Spleen (tissue), 11 donors: Measurements from ENCODE around the gene CCDC78. TPM values are rescaled to one million over a fixed set of nuclear protein-coding genes. Genes with fewer than 3 reads are reported as not detected.

Experiments
- DNase-seq: peaks from one replicate; pipeline ENCODE4 v3.0.0-alpha.2; 2020
- H3K27ac ChIP-seq, 8 donors: fragments of 200-600 bp; sonication (generic) in 7 of 8; 1 replicate in 4 of 8; 2 replicates in 4 of 8; pipeline versions ENCODE4 v1.5.0 to v1.8.0; 2016 to 2021; ENCODE audit warnings: inconsistent platforms in 4 of 8, mild to moderate bottlenecking in 4 of 8, moderate library complexity in 1 of 8
- H3K27me3 ChIP-seq, 7 donors: fragments of 200-600 bp; sonication (generic) in 6 of 7; replicated peaks in 1 of 7; 1 replicate in 4 of 7; 2 replicates in 3 of 7; pipeline versions ENCODE4 v1.5.0 to v1.8.0; 2016 to 2021; ENCODE audit warnings: inconsistent platforms in 3 of 7, mild to moderate bottlenecking in 1 of 7
- H3K36me3 ChIP-seq, 6 donors: fragments of 200-600 bp; sonication (generic) in 5 of 6; 1 replicate in 4 of 6; 2 replicates in 2 of 6; pipeline versions ENCODE4 v1.5.0 to v1.8.0; 2016 to 2021; ENCODE audit warnings: inconsistent platforms in 2 of 6
- H3K4me1 ChIP-seq, 6 donors: fragments of 200-600 bp; sonication (generic) in 5 of 6; 1 replicate in 3 of 6; 2 replicates in 3 of 6; pipeline versions ENCODE4 v1.5.0 to v1.8.0; 2016 to 2021; ENCODE audit warnings: inconsistent platforms in 3 of 6
- H3K4me3 ChIP-seq, 8 donors: fragments of 200-600 bp; sonication (generic) in 7 of 8; 1 replicate in 4 of 8; 2 replicates in 4 of 8; pipeline versions ENCODE4 v1.5.0 to v1.8.0; 2016 to 2021; ENCODE audit warnings: inconsistent platforms in 4 of 8, mild to moderate bottlenecking in 4 of 8, moderate library complexity in 2 of 8
- H3K9me3 ChIP-seq, 8 donors: fragments of 200-600 bp; sonication (generic) in 7 of 8; 1 replicate in 4 of 8; 2 replicates in 4 of 8; pipeline versions ENCODE4 v1.5.0 to v1.8.0; 2016 to 2021; ENCODE audit warnings: inconsistent platforms in 4 of 8
- POLR2A ChIP-seq, 3 donors: fragments of 450-650 bp; IDR thresholded peaks; one replicate each; pipeline ENCODE4 v1.5.1; 2017; ENCODE audit warnings: antibody characterized with exemption in 3 of 3, mild to moderate bottlenecking in 1 of 3
- POLR2AphosphoS5 ChIP-seq, 3 donors: sonication (generic); formaldehyde crosslinking; IDR thresholded peaks; one replicate each; pipeline ENCODE4 v1.5.1; 2017; ENCODE audit warnings: antibody characterized with exemption in 3 of 3
- WGBS, 5 donors: extraction: QIAGEN DNeasy Blood & Tissue Kit in 3 of 5; methylation state at CpG; one replicate each; pipeline versions ENCODE4 v1.1.5 to v1.1.7; 2013 to 2018; 5-methylcytosine and 5-hydroxymethylcytosine counted together
- intact Hi-C: fragments of 100-400 bp; cut with DNase I; formaldehyde crosslinking; loops from one replicate; pipeline ENCODE4 v1.15.0; 2023; ENCODE audit warnings: low total_unique reads
- polyA plus RNA-seq, 3 donors: library from polyadenylated mRNA; stranded (reverse); fragments of 200-250 nt; gene quantifications; one replicate each; pipeline ENCODE4 v1.2.1, GENCODE V29; 2013
- total RNA-seq, 7 donors: library from RNA; depleted of rRNA in 3 of 7; stranded (reverse); fragments of >200 nt in 3 of 7; fragmentation: NEBNext Ultra II Directional in 4 of 7; extraction: Animal tissue kit (Norgen Biotek cat#: 25700) in 4 of 7; gene quantifications; one replicate each; pipeline versions ENCODE4 v1.1.0 to v1.2.1, GENCODE V29; 2016 to 2021
- TF ChIP-seq, protein P1 (sequence below), 11 experiments: fragments of 200-600 bp in 7 of 11; fragments of 450-650 bp in 4 of 11; sonication (generic) in 4 of 11; IDR thresholded peaks in 8 of 11; conservative IDR thresholded peaks in 3 of 11; 1 replicate in 7 of 11; 2 replicates in 4 of 11; pipeline versions ENCODE4 v1.4.0 to v1.8.0; 2016 to 2021; ENCODE audit warnings: antibody characterized with exemption in 11 of 11, inconsistent platforms in 4 of 11, mild to moderate bottlenecking in 1 of 11
- donor health status: healthy with polysubstance abuse.
- donor health status: DM: no; HTN: no; CAD: no; lungs with moderate emphysema.
- donor health status: DM: no; HTN: no; CAD: no.
- donor health status: Bipolar disorder and iron deficiency.
- donor health status: healthy.
- donor health status: DM: no; HTN: no; CAD: no.
- donor health status: DM: yes; HTN: yes; CAD: no.

The CCDC78 gene
- total and polyA plus RNA-seq, 10 donors = 2.9 to 23.7 (median 7.2) TPM

DNA sequence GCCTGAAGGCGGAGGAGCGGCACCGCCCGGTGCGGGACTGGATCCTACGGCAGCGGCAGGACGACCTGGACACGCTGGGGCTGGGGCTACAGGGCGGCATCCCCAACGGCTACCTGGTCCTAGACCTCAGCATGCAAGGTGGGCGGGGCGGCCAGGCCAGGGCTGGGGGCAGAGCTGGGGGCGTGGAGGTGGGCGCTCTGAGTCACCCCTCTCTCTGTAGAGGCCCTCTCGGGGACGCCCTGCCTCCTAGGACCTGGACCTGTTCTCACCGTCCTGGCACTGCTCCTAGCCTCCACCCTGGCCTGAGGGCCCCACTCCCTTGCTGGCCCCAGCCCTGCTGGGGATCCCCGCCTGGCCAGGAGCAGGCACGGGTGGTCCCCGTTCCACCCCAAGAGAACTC, 42.2 kb upstream of the CCDC78 start:
- Histone ChIP-seq H3K4me1 (no peaks in the 10 kb centered on the region), H3K9me3 (no peaks in the 10 kb centered on the region), H3K27me3 (peaks cover 0 to 61% (median 4%) of the 10 kb centered on the region in 7 donors), H3K27ac (no peak overlapping the region), H3K36me3 (no peaks in the 10 kb centered on the region), H3K4me3 (no peak overlapping the region)
- TF ChIP-seq, protein P1, sequence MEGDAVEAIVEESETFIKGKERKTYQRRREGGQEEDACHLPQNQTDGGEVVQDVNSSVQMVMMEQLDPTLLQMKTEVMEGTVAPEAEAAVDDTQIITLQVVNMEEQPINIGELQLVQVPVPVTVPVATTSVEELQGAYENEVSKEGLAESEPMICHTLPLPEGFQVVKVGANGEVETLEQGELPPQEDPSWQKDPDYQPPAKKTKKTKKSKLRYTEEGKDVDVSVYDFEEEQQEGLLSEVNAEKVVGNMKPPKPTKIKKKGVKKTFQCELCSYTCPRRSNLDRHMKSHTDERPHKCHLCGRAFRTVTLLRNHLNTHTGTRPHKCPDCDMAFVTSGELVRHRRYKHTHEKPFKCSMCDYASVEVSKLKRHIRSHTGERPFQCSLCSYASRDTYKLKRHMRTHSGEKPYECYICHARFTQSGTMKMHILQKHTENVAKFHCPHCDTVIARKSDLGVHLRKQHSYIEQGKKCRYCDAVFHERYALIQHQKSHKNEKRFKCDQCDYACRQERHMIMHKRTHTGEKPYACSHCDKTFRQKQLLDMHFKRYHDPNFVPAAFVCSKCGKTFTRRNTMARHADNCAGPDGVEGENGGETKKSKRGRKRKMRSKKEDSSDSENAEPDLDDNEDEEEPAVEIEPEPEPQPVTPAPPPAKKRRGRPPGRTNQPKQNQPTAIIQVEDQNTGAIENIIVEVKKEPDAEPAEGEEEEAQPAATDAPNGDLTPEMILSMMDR (IDR thresholded peaks at IDR 0.05 in 8 of 11, conservative IDR thresholded peaks at IDR 0.05 in 3 of 11) = no peak
- TF ChIP-seq POLR2AphosphoS5 (IDR thresholded peaks at IDR 0.05) = no peak
- TF ChIP-seq POLR2A (IDR thresholded peaks at IDR 0.05) = no peak
- 71 to 95% (median 80%) methylated on average over 8 to 21 of the region's 21 CpGs for WGBS, 5 donors
- intact Hi-C loops = no loop called here
- no peak for DNase-seq

DNA sequence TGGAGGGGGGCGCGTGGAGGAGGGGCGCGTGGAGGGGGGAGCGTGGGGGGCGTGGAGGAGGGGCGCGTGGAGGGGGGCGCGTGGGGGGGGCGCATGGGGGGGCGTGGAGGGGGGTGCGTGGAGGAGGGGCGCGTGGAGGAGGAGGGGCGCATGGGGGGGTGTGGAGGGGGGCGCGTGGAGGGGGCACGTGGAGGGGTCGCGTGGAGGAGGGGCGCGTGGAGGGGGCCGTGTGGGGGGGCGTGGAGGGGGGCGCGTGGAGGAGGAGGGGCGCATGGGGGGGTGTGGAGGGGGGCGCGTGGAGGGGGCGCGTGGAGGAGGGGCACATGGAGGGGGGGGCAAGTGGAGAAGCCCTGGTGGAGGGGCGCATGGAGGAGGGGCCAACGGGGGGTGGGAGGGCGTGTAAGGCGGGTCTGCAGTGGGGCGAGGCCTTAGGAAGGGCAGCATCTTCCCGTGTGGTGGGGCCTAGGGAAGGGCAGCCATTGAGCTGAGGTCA, 41.5 kb upstream of the CCDC78 start:
- TF ChIP-seq, protein P1 (IDR thresholded peaks at IDR 0.05 in 8 of 11, conservative IDR thresholded peaks at IDR 0.05 in 3 of 11) = no peak
- TF ChIP-seq POLR2AphosphoS5 (IDR thresholded peaks at IDR 0.05) (no peak), POLR2A (IDR thresholded peaks at IDR 0.05) (no peak)
- Histone ChIP-seq H3K4me3 (no peak overlapping the region), H3K9me3 (no peaks in the 10 kb centered on the region), H3K4me1 (no peaks in the 10 kb centered on the region), H3K27ac (no peak overlapping the region), H3K27me3 (peaks cover 0 to 68% (median 8%) of the 10 kb centered on the region in 7 donors), H3K36me3 (no peaks in the 10 kb centered on the region)
- no peak for DNase-seq
- 40 to 83% (median 76%) methylated on average over 6 to 20 of the region's 38 CpGs for WGBS, 5 donors
- intact Hi-C loops = no loop called here

DNA sequence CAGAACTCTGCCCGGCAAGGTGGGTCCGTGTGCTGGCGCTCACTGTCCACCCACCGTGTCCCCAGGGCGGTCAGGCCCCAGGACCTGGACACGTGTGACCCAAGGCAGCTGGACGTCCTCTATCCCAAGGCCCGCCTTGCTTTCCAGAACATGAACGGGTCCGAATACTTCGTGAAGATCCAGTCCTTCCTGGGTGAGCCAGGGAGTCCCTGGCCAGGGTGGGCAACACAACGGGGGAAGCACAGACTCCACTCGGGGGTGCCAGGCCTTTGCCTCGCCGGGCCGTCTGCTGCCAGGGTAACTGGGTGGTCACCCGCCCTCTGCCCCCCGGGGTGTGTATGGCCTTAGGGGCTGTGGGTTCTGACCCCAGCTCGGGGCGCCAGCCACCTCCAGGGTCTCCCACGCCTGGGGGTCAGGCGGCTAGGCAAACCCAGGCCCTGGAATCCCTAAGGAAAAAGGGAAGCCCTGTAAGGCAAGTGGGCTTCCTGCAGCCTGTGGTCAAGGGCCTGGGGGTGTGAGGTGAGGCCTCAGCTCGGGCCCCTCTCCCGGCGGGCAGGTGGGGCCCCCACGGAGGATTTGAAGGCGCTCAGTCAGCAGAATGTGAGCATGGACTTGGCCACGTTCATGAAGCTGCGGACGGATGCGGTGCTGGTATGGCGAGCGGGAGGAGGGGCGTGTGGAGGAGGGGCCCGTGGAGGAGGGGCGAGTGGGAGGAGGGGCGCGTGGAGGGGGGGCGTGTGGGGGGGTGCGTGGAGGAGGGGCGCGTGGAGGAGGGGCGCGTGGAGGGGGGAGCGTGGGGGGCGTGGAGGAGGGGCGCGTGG, 40.8 kb upstream of the CCDC78 start:
- Histone ChIP-seq H3K36me3 (no peaks in the 10 kb centered on the region), H3K4me3 (no peak overlapping the region), H3K27me3 (peaks cover 0 to 75% (median 15%) of the 10 kb centered on the region in 7 donors), H3K4me1 (no peaks in the 10 kb centered on the region), H3K9me3 (no peaks in the 10 kb centered on the region), H3K27ac (no peak overlapping the region)
- 66 to 88% (median 76%) methylated on average over 10 to 38 of the region's 48 CpGs for WGBS, 5 donors
- intact Hi-C loops = no loop called here
- DNase-seq = no peak
- TF ChIP-seq POLR2AphosphoS5 (IDR thresholded peaks at IDR 0.05) (no peak), POLR2A (IDR thresholded peaks at IDR 0.05) (no peak)
- TF ChIP-seq, protein P1 (IDR thresholded peaks at IDR 0.05 in 8 of 11, conservative IDR thresholded peaks at IDR 0.05 in 3 of 11) = no peak
